Measurements from ENCODE around the gene PLXNA1.

Gene PLXNA1

DNA sequence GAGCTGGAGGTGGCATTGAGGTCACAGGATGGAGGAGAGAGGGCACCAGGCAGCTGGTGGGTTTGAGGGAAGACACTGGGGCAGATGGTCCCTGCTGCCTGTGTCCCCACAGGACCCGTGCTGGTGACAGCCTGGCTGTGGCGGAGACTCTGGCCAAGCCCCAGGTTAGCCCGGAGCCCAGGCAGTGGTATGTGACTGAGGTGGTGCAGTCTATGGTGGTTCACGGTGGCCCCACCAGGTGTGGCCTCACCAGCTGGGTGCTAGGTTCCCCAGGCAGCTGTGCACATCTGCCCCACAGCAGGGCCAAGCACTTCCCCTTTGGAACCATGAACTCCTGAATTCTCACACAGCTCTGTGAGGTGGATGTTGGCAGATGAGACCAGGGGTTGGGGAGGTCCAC is 15.4 kb downstream of the PLXNA1 start:
- TF ChIP-seq, protein P1, sequence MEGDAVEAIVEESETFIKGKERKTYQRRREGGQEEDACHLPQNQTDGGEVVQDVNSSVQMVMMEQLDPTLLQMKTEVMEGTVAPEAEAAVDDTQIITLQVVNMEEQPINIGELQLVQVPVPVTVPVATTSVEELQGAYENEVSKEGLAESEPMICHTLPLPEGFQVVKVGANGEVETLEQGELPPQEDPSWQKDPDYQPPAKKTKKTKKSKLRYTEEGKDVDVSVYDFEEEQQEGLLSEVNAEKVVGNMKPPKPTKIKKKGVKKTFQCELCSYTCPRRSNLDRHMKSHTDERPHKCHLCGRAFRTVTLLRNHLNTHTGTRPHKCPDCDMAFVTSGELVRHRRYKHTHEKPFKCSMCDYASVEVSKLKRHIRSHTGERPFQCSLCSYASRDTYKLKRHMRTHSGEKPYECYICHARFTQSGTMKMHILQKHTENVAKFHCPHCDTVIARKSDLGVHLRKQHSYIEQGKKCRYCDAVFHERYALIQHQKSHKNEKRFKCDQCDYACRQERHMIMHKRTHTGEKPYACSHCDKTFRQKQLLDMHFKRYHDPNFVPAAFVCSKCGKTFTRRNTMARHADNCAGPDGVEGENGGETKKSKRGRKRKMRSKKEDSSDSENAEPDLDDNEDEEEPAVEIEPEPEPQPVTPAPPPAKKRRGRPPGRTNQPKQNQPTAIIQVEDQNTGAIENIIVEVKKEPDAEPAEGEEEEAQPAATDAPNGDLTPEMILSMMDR (IDR thresholded peaks at IDR 0.05; ENCODE audit: low read depth, low read length) = no peak
- no peak for DNase-seq (ENCODE audit: extremely low read depth, low read depth)

DNA sequence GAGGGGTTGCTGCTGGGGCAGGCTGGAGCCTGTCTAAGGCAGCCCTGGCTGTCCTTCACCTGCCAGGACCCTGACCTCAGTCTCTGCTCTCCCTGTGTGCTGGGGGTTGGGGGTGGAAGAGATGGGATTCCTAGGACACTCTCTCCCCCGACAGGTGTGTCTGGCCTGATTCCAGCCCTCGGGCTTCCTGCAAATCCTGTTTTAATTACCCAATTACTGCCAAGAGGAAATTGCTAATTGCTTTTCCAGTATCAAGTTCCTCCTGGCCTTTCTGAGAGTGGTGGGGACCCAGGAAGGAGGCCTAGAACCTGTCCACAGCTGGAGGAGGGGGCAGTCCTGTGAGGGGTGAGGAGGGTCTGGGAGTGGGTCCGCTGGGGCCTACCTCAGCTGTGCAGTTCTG is 15.8 kb downstream of the PLXNA1 start:
- TF ChIP-seq, protein P1 (IDR thresholded peaks at IDR 0.05; ENCODE audit: low read depth, low read length) = no peak
- no peak for DNase-seq (ENCODE audit: extremely low read depth, low read depth)

DNA sequence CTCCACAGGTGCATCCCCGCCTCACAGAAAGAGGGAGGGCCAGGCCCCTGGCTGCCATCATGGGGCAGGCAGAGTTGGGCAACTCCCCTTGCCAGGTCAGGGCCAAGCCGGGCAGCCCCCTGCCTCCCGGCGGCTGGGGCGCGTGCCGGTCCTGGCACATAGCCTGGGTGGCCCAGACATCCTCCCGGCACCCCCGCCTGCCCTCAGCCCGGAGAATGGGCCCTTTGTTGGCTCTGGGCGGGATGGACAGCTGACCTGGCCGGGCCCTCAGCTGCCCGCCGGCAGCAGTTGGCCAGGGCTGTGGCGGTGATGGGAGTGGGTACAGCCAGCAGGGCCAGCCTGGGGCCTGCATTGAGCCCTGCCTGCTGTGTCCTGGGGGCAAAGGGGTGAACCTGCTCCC is 16.5 kb downstream of the PLXNA1 start:
- DNase-seq (ENCODE audit: extremely low read depth, low read depth) = no peak

DNA sequence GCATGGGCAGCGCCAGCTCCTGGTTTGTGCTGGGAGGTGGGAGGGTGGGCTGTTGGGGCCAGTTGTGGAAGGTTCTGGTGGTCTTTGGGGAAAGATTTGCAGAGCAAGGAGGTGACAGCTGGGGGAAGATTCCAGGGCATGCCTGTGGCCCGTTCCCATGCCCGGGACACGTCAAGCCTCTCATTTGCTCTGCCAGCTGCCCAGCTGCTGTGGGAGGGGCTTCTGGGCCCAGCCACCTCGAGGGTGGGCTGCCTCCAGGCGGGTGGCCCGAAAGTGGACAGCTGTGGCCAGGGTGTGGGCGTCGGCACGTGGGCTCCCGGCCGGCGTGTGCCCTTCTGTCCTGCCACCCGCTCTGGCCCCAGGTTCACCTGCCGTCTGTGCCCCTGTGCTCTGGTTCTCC is 17.2 kb downstream of the PLXNA1 start:
- TF ChIP-seq, protein P1 (IDR thresholded peaks at IDR 0.05; ENCODE audit: low read depth, low read length) = no peak
- no peak for DNase-seq (ENCODE audit: extremely low read depth, low read depth)

More for the DNA sequence above, 16.5 kb downstream of the PLXNA1 start:
- TF ChIP-seq, protein P1 (IDR thresholded peaks at IDR 0.05; ENCODE audit: low read depth, low read length) = no peak

DNA sequence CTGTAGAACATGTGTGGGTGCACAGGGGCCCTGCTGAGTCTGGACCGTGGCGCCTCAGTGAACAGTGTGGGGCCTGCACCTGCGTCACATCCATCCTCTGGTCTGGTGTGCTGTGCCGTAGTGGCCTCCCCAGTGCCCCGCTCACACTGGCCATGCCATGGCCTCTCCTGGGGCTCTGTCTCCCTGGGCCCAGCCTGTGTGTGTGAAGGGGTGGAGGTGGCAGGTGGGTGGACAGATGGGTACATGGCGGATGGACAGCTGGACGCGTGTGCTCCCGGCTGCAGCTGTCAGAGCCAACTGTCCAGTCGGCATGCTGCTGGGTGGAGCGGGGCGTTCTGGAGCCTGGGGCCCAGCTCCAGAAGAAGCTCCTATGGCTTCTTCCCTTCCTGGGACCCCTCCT is 17.8 kb downstream of the PLXNA1 start:
- TF ChIP-seq, protein P1 (IDR thresholded peaks at IDR 0.05; ENCODE audit: low read depth, low read length) = no peak
- DNase-seq (ENCODE audit: extremely low read depth, low read depth) = no peak

DNA sequence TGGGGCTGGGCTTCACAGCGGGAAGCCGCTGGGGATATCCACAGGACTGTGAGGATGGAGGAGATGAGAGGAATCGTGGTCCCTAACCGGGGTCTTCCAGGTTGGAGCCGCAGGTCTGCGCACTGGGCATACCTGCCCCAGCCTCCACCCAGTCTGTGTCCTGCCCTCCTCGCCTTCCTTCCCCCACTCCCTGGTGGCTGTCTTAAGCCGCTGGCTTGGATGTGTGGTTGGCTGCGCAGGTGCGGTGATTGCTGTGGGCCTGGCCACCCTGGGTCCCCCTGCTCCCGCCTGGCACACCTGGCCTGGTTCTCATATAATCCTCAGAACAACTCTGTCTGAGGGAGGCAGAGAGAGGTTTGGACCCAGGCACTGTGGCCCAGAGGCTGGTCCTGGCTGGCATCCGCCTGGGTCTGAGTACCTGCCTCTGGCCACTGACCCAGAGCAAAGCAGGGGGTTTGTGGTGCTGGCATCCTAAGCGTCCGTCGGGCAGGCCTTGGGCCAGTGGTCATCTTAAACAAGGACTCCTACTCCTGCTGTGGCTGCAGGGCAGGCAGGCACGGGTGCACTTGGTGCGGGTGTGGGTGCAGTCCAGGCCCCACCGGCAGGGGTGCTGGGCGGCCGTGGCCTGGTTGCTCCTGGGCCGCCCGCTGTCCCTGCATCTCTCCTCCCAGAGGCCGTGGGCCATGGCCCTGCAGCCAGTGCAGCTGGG is 18.7 kb downstream of the PLXNA1 start:
- TF ChIP-seq, protein P1 (IDR thresholded peaks at IDR 0.05; ENCODE audit: low read depth, low read length) = no peak
- DNase-seq (ENCODE audit: extremely low read depth, low read depth) = no peak

DNA sequence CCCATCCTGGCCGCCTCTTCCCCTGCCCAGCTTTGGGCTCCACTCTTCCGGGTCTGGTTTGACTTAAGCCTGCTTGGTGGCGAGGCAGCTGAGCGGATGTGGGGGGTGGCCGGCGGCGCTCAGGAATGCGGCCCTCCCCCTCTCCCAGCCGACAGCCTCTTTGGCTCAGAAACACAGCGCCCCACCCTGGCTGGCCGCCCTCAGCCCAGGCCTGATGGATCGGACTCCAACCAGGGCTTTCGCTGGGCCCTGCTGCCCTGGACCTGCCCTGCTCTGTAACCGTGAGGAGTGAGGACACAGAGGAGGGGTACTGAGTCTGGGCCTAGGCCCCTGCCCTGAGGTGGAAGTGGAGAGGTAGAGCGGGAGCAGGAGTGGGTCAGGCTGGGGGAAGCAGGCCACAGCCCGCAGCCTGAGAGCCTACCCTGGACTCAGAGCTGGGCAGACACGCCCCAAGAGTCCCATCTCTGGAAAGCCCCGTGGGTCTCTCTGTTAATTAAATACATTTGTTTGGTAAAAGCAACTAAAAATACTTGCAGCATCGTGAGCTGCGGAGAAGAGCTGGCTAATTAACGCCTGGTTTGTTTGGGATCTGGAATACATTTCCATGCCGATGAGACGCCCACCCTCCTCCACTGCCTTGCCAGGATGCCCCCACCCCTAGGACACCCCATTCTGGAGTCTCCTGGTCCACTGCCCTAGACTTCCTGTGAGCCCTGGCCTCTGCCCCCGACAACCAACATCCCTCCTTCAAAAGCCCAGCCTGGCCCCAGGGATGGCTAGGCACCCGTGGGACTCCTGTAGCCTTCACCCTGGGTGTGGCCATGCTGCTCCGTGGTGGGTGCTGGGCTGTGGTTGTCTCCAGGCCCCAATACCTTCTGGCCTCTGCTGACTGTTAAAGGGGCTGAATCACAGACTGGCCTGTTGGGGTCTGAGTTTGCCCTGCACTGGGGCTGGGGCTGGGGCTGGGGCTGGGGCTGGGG is 19.6 kb downstream of the PLXNA1 start:
- DNase-seq (ENCODE audit: extremely low read depth, low read depth) = peak; percentile 86

More for the DNA sequence above, 19.6 kb downstream of the PLXNA1 start:
- TF ChIP-seq, protein P1 (IDR thresholded peaks at IDR 0.05; ENCODE audit: low read depth, low read length) = peak; percentile 60
